NCI-H146 treated with DMSO at 0.1 percent for 48 hours (cell line): Measurements from ENCODE around the gene GGT1.
"Not testable (repeated sequence)": the region's sequence is repeated elsewhere in the genome, so short reads cannot be mapped to it uniquely, and the experiment has no call there.

Experiments
- DNase-seq: peaks from one replicate; lab custom pipeline; 2025; ENCODE audit not compliant: unreplicated experiment; lab: John Stamatoyannopoulos, UW

The GGT1 gene

DNA sequence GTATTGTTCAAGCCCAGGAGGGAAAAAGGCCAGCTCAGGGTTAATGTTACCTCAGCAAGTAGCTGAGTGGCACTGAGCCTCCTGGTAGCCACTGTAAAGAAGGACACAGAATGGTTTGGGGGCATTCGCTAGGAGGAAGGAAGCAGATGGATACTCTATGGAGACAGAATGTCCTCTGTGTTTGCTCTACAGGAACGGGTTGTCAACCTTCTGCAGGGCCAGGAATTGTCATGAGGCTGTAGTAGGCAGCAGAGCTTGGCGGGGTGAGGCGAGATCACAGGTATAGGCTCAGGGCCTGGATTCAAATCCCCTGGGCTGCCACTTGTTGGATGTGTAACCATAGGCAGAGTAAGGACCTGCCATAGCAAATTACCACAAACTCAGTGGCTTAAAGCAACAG, 7.1 kb upstream of the GGT1 start:
- no peak for DNase-seq

DNA sequence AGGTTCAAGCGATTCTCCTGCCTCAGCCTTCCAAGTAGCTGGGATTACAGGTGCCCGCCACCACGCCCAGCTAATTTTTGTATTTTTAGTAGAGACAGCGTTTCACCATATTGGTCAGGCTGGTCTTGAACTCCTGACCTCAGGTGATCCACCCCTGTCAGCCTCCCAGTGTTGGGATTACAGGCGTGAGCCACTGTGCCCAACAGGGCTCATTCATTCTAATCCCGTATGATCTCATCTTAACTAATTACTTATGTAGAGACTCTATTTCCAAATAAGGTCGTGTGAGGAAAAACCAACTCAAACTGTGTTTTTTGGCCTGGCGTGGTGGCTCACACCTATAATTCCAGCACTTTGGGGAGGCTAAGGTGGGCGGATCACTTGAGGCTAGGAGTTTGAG, 5.9 kb upstream of the GGT1 start:
- DNase-seq: not testable (repeated sequence)

DNA sequence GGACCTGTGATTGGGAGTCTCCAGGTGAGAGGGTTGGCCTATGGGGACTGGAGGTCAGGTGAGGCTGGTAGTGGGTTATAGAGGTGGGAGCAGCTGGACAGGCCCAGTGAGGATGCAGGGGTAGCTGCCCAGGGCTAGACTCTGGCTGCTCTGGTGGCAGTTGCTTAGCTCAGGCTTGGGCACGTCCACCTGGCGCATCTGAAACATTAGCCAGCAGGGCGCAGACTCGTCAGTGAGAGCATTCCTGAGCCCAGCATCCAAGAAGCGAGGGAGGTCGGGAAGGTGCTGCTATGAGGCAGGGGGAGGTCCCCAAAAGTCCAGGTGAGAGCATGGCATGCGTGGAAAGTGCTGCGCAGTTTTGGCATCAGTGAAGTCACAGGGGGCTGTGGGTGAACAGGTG, 3.5 kb upstream of the GGT1 start:
- no peak for DNase-seq

DNA sequence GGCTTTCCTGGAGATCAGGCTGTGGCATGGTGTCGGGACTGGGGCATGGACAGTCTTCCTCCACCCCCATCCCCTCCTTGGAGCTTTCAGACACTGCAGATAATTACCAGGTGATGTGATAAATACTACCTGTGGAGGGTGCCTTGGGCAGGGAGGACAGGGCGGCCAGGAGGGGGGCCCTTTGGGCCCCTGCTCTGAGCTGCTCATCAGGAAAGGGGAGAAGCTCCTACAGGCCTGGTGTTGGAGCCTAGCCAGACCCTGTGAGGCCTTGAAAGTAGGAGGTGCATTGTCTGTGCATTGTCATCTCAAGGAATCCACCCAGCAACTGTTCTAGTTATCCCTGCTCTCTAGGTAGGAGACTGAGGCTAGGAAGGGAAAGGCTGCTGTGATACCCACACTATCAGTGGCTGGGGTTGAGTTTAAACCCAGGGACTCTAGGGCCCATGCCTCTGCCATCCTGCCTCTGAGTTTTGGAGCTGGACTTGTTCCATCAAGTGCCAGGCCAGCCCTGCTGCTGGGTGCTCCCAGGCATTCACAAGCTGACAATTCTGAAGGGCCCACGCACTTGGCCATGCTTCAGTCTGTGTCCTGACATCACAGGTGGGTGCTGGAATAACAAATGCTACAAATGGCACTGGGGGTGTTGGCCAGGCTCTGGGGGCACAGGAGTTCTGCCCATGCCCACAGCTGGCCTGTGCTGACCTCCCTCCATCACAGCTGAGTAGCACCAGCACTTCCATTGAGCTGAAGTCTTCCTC, 2.9 kb upstream of the GGT1 start:
- DNase-seq: not testable (repeated sequence)

DNA sequence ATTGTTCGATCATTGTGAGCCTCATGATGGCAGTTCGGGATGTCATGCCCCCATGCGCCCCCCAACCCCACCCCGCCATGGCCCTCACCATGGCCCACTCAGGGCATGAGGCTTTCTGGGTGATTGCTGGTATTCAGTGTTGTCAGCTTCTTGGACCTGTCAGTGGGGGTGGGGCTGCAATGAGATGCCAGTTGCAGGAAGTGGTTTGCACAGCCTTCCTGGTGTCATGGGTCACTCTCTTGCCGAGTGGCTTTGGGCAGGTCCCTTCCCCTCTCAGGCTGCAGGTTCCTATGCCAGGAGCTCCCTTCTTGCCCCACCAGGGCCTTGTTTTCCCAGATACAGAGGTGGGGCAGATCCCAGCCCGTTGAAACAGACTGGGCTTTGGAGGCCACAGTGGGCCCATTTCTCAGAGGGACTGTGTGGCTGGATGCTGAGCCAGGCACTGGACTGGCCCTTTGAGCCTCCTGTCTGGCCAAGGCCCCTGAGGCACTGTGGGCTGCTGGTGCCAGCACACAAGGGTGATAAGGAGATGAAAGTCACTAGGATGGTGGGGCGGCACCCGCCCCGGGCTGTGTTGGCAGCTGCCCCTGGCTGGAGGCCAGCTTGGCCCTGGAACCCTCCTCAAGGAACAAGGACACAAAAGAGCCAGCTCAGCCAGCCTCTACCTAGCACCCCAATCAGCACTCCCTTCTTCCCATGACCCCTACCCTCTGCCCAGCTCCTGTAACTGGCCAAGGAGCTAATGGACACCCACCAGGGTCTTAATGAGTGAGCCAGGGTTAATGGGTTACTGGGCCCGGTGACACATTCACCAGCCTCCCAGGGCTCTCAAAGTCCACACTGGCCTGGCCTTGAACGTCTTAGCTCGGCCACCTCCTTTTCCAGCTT, 1.5 kb upstream of the GGT1 start:
- DNase-seq: no peak

DNA sequence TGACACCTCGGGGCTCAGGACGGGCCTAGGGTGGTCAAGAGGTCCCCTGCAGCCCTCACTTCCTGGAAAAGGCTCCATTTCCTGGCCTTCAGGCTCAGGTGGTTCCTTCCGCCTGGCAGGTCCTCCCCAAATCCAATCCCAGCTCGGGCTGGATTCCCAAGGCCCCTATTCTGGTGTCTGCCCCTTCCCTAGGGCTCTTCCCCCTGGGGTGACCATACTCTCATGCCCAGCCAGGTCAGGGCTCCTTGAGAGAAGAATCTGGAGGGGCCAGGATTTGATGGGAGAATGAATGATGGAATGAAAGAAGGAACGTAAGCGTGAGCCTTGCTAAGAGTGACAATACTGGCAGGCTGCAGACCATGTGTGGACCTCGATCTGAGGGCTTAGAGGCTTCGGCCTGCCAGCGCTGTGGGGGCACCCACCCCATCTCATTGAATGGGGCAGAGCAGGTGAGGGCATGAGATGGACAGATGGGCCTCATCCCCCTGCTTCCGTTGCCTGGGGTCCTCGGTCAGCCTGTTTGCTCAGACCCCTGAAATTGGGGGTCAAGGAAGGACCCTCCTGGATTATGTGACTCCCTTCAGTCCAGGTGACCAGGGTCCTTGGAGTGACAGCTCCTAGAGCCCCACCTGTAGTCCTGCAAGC, 766 bp upstream of the GGT1 start:
- not testable (repeated sequence) for DNase-seq

DNA sequence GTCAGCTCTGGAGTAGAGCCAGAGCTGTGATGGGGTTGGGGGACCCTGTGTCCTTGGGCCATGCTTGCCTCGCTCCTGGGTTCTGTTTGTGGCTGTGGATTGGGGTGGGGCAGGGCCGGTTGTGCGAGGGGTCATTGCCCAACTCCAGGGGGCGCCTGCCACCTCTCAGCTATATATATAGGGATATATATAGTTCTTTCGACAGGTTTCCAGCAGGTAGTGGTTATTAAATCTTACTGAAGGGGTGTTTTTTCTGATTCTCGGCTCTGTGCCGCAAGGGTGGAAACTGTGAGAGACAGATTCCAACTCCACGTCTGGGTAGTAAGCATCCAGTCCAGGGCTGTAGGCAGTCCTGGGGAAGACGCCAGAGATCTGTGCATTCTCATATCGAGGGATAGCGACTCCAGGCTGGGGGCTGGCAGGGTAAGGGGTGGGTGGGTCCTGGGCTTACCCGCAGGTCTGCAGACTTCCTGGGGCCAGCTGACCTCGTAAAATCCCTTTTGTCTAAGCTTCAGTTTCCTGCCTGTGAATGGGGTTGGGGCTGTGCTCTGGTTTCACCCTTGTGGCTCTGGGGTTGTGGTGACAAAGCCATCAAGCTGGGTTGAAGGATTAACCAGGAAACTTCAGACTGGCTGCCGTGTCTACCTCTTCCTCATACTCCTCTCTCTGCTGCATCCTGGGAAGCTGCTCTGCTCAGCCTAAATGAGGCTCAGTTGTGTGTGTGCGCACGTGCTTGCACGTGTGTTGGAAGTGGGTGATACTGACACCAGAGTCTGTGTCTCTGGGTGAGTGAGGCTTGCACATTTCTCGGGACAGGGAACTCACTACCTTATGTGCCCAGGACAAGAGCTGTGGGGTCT, 1.0 kb downstream of the GGT1 start:
- DNase-seq: not testable (repeated sequence)

DNA sequence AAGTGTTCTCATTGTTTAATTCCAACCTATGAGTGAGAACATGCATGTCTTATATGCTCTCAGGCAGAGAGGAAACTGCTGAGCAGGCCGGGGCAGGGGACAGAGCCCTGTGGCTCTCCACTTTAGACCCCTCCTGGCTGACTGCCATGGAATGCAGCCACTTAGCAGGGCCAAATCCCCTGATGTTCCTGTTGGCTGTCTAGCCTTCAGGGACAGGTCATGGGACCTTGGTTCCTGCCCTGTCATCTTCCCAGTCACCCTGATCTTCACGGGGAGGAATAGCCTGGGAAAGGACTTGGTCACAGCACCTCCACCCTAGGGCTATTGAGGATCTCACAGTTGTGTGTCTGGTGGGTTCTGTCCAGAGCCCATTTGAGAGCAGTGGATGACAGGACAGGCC, 3.3 kb downstream of the GGT1 start:
- not testable (repeated sequence) for DNase-seq

DNA sequence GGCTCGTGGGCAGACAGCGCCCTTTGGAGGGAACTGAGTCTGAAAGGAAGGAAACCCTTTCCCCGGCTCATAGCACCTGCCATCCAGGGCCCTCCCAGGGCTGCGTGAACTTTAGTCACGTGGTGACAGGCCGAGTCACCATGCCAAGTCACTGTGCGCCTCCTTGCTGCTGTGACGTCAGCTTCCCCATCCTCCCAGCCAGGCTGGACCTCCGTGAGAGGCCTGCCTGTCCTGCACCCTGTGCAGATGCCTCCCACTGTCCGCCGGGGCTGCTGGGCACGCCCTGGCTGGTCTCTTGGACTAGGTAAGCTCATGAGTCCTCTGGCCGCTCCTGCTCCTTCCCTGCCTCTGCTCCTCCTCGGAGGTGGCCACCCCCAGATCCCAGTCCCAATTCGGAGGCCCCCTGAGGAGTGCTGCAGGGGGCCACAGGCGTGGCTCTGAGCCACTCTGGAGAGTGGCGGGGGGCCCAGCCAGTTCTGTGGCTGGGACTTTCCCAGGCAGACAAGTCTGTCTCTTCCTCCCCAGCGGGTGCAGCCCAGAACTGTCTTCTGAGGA, 4.5 kb downstream of the GGT1 start:
- not testable (repeated sequence) for DNase-seq

DNA sequence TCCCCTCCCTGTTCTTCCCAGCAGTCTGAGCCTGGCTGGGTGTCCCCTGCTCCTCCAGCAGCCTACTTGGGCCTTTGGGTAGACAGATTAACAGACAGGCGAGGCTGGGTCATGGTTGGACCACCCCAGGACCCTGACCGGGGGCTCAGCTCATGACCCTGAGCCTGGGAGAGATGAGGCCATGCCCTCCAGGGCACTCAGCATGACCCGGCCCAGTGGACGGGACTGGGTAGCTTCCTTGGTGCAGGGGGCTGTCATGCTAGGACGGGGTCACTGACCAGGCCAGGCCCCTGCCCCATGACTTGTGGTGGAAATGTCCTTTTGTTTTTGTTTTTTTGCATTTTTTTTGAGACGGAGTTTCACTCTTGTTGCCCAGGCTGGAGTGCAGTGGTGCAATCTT, 5.3 kb downstream of the GGT1 start:
- not testable (repeated sequence) for DNase-seq

DNA sequence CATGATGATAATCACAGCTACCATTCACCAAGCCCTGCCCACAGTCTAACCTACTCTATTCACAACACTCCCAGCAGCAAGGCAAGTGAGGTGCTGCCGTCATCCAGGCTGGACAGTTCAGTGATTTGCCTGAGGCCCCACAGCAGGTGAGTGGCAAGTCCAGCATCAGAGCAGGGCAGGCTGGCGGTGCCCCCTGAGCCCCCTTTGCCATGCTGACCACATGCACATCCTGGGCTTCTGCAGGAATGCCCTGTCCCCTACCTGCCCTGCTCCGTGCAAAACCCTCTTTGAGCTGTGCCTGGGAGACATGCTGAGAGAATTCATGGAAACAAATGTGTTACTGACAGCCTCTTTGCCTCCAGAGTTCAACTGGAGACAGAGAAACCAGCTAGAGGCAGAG, 6.9 kb downstream of the GGT1 start:
- DNase-seq: not testable (repeated sequence)

DNA sequence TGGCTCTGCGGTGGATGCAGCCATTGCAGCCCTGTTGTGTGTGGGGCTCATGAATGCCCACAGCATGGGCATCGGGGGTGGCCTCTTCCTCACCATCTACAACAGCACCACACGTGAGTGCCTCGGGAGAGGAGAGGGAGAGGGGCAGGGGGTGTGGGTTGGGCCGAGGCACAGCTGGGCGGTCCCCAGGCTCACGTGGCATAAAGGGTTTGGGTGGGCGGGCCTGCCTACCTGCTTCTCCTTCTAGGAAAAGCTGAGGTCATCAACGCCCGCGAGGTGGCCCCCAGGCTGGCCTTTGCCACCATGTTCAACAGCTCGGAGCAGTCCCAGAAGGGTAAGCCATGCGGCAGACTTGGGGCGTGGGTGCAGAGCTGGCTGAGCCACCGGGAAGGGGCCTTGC, 11.8 kb downstream of the GGT1 start:
- DNase-seq: not testable (repeated sequence)

DNA sequence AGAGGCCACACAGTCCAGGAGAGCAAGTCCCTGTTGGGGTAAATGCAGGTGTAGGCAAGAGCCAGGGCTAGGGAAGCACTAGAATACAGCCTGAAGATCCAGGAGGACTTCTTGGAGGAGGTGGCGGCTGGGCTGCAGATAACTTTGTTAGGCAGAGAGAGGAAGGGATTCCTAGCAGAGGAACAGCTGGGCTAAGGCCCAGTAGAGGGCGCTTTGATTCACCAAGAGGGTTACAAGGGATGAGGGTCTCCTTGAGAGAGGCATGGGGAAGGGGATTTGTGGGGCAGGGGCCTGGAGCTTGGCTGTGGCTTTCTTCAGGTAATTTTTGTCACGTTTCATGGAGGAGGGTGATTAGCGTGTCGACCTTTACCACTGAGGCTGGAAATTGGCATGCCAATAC, 18.3 kb downstream of the GGT1 start:
- DNase-seq: not testable (repeated sequence)

DNA sequence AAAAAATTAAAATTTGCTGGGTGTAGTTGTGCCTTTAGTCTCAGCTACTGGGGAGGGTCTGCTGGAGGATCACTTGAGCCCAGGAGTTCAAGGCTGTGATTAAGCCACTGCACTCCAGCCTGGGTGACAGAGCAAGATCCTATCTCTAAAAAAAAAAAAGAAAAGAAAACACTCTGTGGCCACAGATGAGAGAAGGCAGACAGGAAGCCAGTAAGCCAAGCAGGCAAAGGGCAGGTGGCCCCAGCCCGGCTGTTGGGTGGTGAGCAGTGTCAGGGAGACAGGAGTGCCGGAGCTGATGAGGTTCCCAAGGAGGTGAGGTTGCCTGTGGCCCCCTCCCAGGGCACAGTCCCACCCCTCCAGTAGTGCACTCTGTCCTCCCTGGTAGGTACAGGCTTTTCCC, 19.6 kb downstream of the GGT1 start:
- not testable (repeated sequence) for DNase-seq

DNA sequence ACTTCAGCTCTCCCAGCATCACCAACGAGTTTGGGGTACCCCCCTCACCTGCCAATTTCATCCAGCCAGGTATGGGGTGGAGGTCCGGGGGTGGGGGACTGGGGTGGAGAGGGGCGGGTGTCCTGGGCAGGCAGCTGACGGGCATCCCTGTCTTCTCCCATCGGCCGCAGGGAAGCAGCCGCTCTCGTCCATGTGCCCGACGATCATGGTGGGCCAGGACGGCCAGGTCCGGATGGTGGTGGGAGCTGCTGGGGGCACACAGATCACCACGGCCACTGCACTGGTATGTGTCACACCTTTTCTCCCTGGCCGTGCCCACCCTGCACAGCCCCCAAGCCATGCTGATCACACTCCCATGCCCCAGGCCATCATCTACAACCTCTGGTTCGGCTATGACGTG, 24.9 kb downstream of the GGT1 start:
- DNase-seq: not testable (repeated sequence)

DNA sequence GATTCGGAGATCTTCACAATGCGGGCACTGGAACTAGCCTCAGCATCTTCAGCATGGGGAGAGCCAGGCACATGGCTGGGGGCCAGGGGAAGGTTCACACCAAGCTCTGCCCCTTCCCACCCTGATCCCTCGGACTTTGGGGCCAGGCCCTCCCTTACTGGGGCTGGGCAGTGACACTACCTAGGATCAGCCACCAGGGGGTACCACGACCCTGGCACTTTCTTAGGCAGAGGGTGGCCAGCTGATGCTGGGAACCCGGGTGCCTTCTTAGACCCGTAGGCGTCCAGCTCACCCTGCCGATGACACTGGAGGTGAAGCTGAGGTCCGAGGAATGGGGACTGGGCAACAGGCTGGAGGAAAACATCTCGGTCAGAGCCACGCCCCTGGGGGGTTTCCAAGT, 26.1 kb downstream of the GGT1 start:
- DNase-seq: not testable (repeated sequence)

DNA sequence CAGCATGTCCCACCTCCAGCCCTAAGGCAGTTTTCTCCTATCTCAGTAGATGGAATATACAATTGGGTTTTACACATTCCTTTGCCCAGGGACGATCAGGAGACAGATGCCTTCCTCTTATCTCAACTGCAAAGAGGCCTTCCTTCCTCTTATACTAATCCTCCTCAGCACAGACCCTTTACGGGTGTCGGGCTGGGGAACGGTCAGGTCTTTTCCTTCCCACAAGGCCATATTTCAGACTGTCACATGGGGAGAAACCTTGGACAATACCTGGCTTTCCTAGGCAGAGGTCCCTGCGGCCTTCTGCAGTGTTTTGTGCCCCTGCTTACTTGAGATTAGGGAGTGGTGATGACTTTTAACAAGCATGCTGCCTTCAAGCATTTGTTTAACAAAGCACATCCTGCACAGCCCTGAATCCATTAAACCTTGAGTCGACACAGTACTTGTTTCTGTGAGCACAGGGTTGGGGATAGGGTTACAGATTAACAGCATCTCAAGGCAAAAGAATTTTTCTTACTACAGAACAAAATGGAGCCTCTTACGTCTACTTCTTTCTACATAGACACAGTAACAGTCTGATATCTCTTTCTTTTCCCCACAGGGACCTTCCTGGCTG, 27.9 kb downstream of the GGT1 start:
- DNase-seq: not testable (repeated sequence)

DNA sequence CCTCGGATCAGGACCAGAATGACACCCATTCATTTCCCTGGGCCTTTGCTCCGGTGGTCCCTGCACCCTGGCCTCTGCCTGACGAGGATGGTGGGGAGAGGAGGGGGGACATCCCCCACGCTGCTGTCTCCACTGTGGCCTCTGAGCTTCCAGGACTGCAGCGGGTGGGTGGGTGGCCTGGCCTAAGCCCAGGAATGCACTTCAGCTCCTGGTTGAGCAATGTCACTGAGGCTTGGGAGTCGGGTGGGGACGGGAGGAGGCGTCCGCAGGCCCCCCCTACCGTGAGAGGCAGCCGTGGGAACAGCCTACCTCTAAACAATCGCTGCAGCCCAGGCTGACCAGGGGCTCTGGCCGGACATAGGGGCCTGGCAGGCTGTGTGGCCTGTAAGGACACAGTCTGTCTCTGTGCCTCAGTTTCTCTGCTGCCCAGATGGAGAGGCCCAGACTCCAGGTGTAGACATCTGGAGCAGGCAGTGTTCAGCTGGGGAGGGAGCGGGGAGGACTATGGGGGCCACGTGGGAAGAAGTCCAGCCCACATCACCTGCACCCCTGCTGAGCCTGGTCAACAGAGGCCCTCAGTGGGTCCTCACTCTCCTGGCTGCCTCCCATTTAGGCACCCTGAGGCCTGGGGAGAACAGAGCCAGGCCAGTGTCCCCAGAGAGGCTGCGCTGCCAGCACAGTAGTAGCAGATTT, 28.6 kb downstream of the GGT1 start:
- not testable (repeated sequence) for DNase-seq

DNA sequence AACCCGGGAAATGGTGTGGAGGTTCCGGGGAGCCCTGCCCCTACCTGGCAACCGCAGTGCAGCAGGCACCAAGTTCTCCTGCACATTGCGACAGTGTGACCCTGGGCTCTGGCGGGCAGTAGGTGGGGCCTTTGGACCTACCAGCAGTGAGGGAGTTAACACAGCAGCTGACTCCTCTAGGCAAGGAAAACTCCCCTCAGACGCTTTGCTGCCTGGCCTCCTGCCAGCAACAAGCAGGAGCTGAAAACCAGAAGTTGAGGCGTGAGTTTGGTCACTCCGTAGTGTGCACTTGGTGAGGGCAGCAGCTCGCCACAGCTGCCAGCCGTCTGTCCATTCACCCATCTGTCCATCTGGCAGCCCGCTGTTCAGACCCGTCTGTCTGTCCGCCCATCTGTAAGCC, 29.6 kb downstream of the GGT1 start:
- DNase-seq: not testable (repeated sequence)
